ENCODE results near the gene UBE2O. TPM values are rescaled to one million over a fixed set of nuclear protein-coding genes. Genes with fewer than 3 reads are reported as not detected.

The UBE2O gene
- polyA plus RNA-seq, 1 experiment = 11.1 TPM

DNA sequence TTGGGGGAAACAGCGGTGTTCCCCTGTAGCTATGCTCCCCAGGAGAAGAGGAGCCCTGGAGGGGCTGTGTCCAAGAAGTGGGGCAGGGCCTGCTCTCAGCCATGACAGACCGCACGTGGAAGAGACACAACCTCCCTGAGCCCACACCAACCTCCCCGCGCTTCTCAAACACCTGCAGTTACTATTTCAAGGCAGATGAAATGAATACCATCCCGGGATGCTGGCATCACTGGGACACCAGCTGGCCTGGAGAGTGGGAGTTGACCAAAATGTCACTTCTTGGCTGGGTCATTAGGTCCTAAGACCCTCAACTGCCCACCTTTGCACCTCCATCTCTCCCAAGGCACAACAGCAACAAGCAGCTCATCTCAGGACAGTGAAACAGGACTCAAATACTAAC lies 36.5 kb downstream of the UBE2O start:
- no peaks in the 10 kb centered on the region for H3K27me3 ChIP-seq (ENCODE audit: control insufficient read depth, insufficient read depth, low read length)
- DNase-seq (ENCODE audit: low read depth) = no peak
- TF ChIP-seq, protein P1, sequence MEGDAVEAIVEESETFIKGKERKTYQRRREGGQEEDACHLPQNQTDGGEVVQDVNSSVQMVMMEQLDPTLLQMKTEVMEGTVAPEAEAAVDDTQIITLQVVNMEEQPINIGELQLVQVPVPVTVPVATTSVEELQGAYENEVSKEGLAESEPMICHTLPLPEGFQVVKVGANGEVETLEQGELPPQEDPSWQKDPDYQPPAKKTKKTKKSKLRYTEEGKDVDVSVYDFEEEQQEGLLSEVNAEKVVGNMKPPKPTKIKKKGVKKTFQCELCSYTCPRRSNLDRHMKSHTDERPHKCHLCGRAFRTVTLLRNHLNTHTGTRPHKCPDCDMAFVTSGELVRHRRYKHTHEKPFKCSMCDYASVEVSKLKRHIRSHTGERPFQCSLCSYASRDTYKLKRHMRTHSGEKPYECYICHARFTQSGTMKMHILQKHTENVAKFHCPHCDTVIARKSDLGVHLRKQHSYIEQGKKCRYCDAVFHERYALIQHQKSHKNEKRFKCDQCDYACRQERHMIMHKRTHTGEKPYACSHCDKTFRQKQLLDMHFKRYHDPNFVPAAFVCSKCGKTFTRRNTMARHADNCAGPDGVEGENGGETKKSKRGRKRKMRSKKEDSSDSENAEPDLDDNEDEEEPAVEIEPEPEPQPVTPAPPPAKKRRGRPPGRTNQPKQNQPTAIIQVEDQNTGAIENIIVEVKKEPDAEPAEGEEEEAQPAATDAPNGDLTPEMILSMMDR (IDR thresholded peaks at IDR 0.05; ENCODE audit: insufficient read depth, low read depth, low read length) = no peak
- no peak overlapping the region for H3K4me3 ChIP-seq (ENCODE audit: low read depth, low read length)
- POLR2A ChIA-PET = no interaction called here
- CTCF ChIA-PET = interaction anchor here (1.3 to 13.5 kb wide), 8 partner anchors 8 to 113 kb away, joined by 4 to 94 read pairs (median 6); partner anchors contain the start of gene UBE2O
- peaks cover 2% of the 10 kb centered on the region; the same call in 1 of the 2 replicates for H3K36me3 ChIP-seq (ENCODE audit: control insufficient read depth, insufficient read depth, low read length)

DNA sequence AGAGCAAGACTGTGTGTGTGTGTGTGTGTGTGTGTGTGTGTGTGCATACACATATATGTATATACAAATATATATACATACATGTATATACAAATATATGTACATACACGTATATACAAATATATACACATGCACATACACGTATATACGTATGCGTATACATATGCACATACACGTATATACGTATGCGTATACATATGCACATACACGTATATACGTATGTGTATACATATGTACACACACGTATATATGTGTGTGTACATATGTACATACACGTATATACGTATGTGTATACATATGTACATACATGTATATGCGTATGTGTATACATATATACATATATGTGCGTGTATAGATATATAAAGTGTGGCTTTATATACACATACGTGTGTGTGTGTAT lies 37.2 kb downstream of the UBE2O start:
- ChIA-PET CTCF (interaction anchor here (1.6 to 13.5 kb wide), 6 partner anchors 8 to 43 kb away, joined by 4 to 128 read pairs (median 16); partner anchors contain the start of gene UBE2O), POLR2A (no interaction called here)
- no peaks in the 10 kb centered on the region for H3K27me3 ChIP-seq (ENCODE audit: control insufficient read depth, insufficient read depth, low read length)
- no peak for DNase-seq (ENCODE audit: low read depth)
- H3K4me3 ChIP-seq (ENCODE audit: low read depth, low read length) = no peak overlapping the region
- TF ChIP-seq, protein P1 (IDR thresholded peaks at IDR 0.05; ENCODE audit: insufficient read depth, low read depth, low read length) = no peak
- peaks cover 2% of the 10 kb centered on the region; the same call in 1 of the 2 replicates for H3K36me3 ChIP-seq (ENCODE audit: control insufficient read depth, insufficient read depth, low read length)

DNA sequence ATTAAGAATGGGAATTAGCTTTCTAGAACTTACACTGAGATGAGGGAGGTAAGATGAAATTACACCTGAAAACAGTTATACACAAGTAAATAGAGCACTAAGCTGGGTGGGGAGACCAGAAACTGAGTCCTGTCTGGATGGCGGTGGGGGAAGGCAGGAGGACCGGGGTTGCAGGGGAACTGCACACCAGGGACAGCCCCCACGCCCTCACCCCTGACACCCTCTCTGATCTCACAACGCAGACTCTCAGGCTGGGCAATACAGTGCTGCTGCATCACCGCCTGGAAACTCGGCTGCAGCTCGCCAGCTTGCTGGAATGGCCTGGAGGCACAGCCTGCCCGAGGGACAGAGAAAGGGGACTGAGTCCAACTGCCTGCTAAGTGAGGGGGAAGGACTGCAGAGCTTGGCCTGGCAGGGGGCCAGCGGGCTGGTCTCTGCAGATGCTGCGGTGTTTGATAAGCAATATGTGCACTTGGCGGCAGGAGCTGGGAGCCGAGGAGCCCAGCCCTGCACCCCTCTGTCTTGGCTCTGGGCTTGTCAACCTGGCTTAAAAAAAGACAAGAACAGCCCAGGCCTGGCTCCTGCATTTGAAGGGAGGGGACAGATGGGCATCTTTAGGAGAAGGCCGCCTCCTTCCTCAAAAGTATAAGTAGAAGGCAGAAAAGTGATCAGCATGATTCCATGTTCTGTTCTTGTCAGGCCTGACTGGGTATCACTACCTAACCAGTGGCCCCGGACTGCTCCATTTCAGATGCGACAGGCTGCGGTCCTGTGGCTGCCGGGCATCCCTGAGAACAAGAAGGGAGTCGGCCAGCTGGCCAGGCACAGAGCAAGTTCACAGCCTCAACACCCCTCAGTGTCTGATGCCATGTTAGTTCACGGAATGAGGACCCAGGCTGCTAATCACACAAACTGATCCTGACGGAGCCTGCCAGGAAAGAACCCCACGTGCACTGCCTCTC lies 38.3 kb downstream of the UBE2O start:
- CTCF ChIA-PET = interaction anchor here (0.6 to 13.5 kb wide), 7 partner anchors 10 to 55 kb away, joined by 3 to 128 read pairs (median 5); partner anchors contain the start of genes SPHK1 and UBE2O
- POLR2A ChIA-PET = no interaction called here
- TF ChIP-seq, protein P1 (IDR thresholded peaks at IDR 0.05; ENCODE audit: insufficient read depth, low read depth, low read length) = no peak
- Histone ChIP-seq H3K27me3 (ENCODE audit: control insufficient read depth, insufficient read depth, low read length) (no peaks in the 10 kb centered on the region), H3K36me3 (ENCODE audit: control insufficient read depth, insufficient read depth, low read length) (peaks cover 3% of the 10 kb centered on the region; the same call in 1 of the 2 replicates), H3K4me3 (ENCODE audit: low read depth, low read length) (no peak overlapping the region)
- no peak for DNase-seq (ENCODE audit: low read depth)

DNA sequence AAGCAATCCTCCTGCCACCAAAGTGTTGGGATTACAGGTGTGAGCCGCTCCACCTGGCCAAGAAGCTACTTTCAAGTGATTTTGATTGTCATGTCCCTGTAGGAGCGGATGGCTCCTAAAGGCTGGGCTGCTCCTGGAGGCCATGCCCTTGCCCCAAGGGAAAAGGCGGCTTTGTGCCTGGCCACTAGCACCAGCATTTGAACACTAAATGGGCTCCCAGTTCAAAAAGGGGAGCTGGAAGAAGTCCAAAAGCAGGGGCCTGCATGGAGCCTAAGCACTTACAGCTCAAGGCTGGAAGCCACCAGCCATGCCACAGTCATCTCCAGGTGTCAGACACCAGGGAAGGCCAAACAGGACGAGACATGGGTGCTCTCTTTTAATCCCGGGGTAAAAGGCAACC lies 41.7 kb downstream of the UBE2O start:
- ChIA-PET POLR2A (no interaction called here), CTCF (interaction anchor here (1.5 to 13.5 kb wide), 6 partner anchors 13 to 112 kb away, joined by 3 to 128 read pairs (median 5); partner anchors contain the start of gene UBE2O)
- TF ChIP-seq, protein P1 (IDR thresholded peaks at IDR 0.05; ENCODE audit: insufficient read depth, low read depth, low read length) = no peak
- Histone ChIP-seq H3K36me3 (ENCODE audit: control insufficient read depth, insufficient read depth, low read length) (peaks cover 1% of the 10 kb centered on the region; the same call in 1 of the 2 replicates), H3K27me3 (ENCODE audit: control insufficient read depth, insufficient read depth, low read length) (no peaks in the 10 kb centered on the region), H3K4me3 (ENCODE audit: low read depth, low read length) (no peak overlapping the region)
- no peak for DNase-seq (ENCODE audit: low read depth)

DNA sequence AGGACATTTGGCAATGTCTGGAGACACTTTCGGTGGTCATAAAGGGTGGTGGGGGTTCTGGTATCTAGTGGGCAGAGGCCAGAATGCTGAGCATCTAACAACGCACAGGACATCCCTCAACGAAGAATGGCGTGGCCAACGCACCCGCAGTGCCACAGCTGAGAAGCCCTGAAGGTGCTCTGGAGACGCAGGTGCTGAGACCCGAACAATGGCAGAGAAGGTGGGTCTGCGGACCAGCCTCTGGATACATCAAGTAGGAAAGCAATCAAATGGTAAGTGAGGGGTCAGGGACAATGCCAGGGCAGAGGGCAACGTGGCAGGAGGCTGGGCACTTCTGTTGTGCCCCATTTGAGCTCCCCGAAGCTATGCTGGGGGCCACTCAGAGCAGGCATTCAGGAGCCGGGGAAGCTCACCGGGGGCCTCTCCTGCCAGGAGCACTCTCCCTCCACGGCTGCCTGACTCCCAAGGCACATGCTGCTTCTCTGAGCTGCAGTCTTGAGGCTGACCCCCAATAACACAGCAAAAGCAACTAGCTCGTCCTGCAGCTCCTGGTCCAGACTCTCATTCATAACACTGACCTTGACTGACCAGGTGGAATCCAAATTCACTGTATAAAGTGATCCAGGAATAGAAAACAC lies 42.5 kb downstream of the UBE2O start:
- TF ChIP-seq, protein P1 (IDR thresholded peaks at IDR 0.05; ENCODE audit: insufficient read depth, low read depth, low read length) = no peak
- ChIA-PET POLR2A (no interaction called here), CTCF (interaction anchor here (1.5 to 13.5 kb wide), 5 partner anchors 12 to 111 kb away, joined by 3 to 128 read pairs (median 6); partner anchors contain the start of gene UBE2O)
- Histone ChIP-seq H3K27me3 (ENCODE audit: control insufficient read depth, insufficient read depth, low read length) (no peaks in the 10 kb centered on the region), H3K36me3 (ENCODE audit: control insufficient read depth, insufficient read depth, low read length) (peaks cover 4% of the 10 kb centered on the region), H3K4me3 (ENCODE audit: low read depth, low read length) (no peak overlapping the region)
- DNase-seq (ENCODE audit: low read depth) = no peak

All from BJ (cell line).